GM12874 (cell line): ENCODE measurements around the gene MET.

Experiments
- TF ChIP-seq, protein P1 (sequence below): IDR thresholded peaks from 2 replicates; pipeline ENCODE4 v1.5.1; 2011; ENCODE audit warnings: low read depth, mild to moderate bottlenecking, control low read depth, low read length, moderate library complexity; ENCODE audit not compliant: insufficient read depth

The MET gene

DNA sequence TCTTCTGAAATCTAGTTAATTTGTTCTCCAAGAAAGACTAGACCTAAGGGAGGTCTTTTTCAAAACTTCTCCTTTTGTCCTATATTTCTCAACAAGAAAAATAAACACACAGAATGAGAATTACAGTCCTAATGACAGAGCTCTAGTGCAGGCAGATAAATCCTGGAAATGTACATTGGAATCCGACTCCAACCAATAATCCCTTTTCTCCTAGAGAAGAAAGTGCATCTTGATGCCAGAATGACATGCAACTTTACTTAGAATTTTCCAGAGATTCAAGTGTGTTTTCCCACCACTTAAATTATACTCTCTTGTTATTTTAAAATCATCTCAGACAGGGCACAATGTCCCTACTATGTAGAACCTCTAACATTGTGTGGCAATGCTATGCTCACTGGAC lies 68.2 kb downstream of the MET start:
- TF ChIP-seq, protein P1, sequence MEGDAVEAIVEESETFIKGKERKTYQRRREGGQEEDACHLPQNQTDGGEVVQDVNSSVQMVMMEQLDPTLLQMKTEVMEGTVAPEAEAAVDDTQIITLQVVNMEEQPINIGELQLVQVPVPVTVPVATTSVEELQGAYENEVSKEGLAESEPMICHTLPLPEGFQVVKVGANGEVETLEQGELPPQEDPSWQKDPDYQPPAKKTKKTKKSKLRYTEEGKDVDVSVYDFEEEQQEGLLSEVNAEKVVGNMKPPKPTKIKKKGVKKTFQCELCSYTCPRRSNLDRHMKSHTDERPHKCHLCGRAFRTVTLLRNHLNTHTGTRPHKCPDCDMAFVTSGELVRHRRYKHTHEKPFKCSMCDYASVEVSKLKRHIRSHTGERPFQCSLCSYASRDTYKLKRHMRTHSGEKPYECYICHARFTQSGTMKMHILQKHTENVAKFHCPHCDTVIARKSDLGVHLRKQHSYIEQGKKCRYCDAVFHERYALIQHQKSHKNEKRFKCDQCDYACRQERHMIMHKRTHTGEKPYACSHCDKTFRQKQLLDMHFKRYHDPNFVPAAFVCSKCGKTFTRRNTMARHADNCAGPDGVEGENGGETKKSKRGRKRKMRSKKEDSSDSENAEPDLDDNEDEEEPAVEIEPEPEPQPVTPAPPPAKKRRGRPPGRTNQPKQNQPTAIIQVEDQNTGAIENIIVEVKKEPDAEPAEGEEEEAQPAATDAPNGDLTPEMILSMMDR = no peak

DNA sequence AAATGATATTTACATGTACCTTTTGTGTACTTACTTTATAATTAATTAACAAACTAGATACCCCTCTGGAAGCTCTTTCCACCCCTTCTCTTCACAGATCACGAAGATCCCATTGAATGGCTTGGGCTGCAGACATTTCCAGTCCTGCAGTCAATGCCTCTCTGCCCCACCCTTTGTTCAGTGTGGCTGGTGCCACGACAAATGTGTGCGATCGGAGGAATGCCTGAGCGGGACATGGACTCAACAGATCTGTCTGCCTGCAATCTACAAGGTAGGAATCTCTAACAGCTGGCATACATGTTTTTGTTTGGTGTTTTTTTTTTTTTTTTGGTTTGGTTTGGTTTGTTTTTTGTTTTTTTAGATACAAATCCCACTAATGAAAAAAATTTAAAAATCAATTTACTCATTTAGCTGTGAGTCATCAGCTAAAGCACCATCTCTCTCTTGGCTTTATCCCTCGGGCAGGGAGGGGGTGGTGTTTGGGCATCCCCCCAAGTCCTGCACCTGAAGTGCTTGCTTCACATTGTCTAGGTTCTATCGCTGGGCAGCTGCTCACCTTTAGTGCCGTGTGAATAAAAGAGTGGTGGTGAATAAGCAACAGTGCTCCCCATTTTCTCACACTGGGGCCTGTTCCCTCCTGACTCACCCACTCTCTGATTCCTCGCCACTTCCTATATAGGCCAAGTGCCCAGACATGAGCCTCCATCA lies 68.9 kb downstream of the MET start:
- TF ChIP-seq, protein P1 = no peak

DNA sequence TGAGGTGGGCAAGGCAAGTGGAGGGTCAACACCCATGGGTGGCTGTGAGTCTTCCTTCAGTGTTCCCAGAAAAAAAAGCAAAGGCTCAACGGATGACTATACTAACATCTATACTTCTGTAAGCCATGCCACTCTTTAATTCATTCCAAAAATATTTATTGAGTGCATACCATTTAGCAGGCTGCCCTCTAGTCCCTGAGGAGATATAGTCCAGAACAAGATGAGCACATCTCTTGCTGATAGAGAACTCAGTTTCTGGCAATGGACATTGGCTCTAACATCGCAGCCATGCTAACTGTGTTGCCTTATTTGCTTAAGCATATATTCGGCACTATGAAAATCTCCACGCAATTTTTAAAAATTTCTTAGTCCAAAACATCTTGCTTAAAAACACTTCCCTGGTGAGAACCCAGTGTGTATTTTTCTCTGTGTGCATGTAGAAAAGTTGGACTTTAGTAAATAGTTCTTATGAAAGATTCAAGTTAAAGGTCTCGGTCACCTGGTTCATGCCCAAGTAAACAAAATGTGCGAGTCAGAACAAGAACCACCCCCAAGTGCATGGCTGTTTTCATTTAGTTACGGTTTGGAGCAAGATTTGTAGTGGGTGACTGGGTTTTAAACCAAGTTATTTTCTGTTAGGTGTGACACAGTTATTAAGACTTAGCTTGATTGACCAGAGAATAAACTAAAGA lies 69.8 kb downstream of the MET start:
- TF ChIP-seq, protein P1 = no peak

DNA sequence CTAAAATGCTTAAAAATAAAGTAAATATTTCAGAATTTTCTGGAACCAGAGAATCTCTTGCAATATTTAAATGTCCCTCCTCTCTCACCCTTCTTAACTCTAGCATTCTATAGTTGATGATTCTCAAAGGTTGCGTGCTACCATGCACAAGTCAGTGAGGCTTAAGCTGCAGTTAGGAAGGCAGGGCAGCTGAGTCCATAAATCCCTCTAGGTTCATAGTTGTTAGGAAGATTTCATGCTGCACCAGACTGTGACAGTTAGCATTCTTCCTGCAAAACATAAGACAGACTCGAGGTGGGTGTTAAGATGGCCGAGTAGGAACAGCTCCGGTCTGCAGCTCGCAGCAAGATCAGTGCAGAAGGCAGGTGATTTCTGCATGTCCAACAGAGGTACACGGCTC lies 70.6 kb downstream of the MET start:
- TF ChIP-seq, protein P1 = no peak

DNA sequence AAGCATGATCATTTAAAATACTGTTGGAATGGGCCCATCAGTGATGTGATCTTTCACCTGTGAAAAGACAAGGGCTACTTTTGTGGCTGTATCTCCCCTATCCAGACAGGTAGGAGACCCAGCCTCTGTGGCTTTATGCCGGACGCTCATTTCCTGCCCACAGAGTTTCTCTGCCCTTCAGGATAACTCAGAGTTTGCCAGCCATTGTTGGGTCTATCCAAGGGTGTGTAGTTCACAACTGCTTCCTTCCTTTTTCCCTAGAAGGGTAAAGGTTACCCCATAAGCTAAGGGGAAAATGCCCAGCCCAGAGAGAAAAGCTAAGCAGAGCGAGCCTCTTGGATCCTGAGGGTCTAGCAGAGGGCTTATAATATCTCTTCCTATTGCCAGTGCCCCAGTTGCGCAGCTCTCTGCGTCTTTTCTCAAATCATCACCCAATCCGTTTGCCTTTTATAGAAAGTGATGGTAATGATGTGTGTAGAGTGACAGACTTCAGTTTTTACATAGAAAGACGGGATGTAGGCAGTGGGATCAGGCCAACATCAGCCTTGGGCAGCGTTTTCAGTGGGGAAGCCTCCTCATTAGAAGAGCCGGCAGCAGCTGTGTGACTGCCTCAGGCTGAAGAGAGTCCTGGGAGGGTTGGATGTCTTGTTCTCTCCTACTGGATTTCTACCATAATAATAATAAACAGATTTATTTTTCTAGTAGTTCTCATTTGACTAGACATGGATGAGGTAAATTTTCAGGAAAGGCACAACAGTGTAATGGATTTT lies 80.5 kb downstream of the MET start:
- TF ChIP-seq, protein P1 = no peak

DNA sequence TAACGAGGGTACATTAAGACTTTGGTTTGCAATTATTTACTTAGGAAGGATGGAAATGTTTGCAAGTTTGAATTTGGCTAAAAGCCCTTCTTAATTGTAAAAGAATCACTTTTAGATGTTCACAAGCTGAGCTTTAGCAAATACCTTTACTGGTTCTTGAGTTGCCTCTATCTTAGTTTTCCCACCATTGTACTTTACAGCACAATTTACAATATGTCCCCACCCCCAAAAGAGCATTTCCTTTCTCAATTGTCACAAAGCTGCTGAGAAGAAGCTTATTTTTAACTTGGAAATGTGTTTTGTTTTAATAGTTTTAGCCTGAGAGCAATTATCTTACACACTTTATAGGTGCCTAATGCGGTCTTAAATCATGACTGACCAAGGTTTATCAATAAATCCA lies 81.1 kb downstream of the MET start:
- TF ChIP-seq, protein P1 = no peak

DNA sequence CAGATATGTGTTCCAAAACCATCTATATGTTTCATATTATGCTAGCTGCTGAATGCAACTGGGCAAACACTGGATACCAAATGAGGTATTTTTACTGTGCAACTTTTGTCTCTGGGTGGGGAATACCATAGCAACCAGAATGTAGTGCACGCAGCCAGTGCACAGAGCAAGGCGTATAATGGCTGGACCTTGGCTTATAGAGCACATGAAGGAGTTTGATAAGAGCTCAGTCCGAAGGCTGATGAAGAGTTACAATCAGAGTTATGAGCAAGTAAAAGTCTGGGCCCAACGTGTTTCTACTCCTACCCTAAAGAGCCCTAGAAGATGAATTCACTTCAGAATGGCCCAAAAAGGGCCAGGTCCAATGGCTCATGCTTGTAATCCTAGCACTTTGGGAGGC lies 82.2 kb downstream of the MET start:
- TF ChIP-seq, protein P1 = no peak
